Measurements from ENCODE around the gene AQP4.

The AQP4 gene, protein sequence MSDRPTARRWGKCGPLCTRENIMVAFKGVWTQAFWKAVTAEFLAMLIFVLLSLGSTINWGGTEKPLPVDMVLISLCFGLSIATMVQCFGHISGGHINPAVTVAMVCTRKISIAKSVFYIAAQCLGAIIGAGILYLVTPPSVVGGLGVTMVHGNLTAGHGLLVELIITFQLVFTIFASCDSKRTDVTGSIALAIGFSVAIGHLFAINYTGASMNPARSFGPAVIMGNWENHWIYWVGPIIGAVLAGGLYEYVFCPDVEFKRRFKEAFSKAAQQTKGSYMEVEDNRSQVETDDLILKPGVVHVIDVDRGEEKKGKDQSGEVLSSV

DNA sequence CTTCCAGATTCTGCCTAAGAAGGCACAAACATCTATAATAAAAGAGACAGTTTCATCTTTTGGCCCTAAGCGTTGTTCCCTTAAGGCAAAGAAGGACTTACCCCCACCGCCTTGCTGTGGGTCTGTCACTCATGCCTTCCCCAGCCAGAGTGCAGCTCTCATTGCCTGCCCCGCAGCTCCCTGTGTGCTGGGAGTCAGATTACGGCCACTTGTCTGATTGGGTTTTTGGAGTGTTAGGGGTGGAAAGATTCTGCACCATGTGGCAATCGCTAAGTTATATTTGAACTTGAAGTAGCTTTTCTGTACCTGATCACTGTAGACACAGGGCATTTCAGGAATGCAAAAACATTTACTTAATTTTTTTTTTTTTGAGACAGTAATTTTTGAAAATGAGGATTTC, at the start of gene AQP4:
TSS of gene AQP4 (minus strand) at position 151 of the 400 bp plus-strand sequence. CDS start at position 133, 18 bp downstream.
- DNase-seq (ENCODE audit: low read depth): no peak
- H3K4me3 ChIP-seq (replicated peaks; ENCODE audit: low read depth, low read length): no peak within 1 kb of the TSS
- TF ChIP-seq, protein P1, sequence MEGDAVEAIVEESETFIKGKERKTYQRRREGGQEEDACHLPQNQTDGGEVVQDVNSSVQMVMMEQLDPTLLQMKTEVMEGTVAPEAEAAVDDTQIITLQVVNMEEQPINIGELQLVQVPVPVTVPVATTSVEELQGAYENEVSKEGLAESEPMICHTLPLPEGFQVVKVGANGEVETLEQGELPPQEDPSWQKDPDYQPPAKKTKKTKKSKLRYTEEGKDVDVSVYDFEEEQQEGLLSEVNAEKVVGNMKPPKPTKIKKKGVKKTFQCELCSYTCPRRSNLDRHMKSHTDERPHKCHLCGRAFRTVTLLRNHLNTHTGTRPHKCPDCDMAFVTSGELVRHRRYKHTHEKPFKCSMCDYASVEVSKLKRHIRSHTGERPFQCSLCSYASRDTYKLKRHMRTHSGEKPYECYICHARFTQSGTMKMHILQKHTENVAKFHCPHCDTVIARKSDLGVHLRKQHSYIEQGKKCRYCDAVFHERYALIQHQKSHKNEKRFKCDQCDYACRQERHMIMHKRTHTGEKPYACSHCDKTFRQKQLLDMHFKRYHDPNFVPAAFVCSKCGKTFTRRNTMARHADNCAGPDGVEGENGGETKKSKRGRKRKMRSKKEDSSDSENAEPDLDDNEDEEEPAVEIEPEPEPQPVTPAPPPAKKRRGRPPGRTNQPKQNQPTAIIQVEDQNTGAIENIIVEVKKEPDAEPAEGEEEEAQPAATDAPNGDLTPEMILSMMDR (IDR thresholded peaks at IDR 0.05; ENCODE audit: low read length, missing control alignments): no peak

DNA sequence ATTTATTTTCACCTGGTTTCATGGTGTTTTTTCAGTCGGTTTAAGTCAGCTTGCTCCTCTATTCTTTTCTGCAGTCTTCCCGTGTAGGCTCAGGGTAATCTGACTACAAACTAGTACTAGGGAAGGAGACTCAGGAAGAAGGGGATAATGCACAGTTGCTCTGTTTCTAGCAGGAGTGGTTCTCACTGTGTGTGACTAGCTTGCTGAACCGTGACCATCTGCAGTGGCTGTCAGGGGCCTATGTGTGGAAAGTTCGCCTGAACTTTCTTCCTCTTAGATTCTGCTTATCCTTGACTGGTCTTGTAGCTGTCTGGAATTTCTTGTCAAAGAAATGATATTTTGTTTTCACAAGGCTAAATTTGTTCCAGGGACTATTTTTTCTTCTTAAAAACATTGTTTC, 46.3 kb upstream of the AQP4 start:
- no peak overlapping the region for H3K4me3 ChIP-seq (replicated peaks; ENCODE audit: low read depth, low read length)
- TF ChIP-seq, protein P1 (IDR thresholded peaks at IDR 0.05; ENCODE audit: low read length, missing control alignments): no peak
- DNase-seq (ENCODE audit: low read depth): no peak

DNA sequence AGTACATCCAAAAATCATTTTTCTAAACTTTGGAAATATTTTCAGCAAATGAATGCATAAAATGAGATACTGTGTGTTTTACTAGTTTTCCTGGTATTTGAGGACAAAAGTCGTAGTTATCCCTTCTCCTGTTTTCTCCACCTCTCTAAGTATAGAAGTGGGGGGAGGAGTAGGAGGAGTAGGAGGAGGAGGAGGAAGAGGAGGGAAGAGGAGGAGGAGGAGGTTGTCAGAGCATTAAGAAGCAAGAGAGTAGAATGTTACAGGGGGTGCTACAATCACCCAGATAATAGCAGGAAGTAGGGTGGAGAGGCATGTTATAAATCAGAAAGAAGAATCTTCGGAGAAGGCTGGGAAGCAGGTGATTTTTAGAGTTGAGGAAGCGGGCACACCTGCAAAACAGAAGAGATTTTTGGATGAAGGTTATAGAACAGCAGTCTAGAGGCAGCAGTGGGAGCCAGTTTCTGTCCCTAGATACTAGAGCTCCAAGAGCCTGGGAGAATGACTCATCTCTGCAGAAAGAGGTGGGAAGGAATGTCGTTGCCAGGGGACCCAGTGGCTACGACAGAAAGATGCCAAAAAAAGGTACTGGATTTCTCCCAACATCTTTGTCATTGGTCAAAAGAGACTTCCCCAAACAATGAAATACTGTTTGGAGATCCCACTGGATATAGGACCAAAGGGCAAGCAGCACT, 44.2 kb upstream of the AQP4 start:
- no peak for DNase-seq (ENCODE audit: low read depth)
- TF ChIP-seq, protein P1 (IDR thresholded peaks at IDR 0.05; ENCODE audit: low read length, missing control alignments): no peak
- H3K4me3 ChIP-seq (replicated peaks; ENCODE audit: low read depth, low read length): no peak overlapping the region

DNA sequence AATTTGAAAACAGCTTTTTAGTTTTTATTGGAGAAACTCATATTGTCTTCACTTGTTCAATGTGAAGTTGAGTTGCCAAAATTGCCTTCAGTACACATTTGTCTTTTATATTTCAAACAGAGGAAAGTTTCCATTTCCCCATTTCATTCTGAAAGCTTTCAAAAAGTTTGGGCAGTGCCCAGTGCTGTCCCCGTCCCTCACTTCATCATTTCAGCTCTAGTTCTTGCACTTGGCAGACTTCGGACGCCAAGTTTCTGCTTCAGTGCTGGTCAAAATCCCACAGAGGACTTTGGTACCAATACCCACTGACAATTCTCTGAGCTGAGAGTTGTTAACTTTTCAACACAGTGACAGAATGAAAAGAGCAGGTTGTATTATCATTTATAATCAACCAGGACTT, 43.4 kb upstream of the AQP4 start:
- DNase-seq (ENCODE audit: low read depth): no peak
- TF ChIP-seq, protein P1 (IDR thresholded peaks at IDR 0.05; ENCODE audit: low read length, missing control alignments): no peak
- no peak overlapping the region for H3K4me3 ChIP-seq (replicated peaks; ENCODE audit: low read depth, low read length)

DNA sequence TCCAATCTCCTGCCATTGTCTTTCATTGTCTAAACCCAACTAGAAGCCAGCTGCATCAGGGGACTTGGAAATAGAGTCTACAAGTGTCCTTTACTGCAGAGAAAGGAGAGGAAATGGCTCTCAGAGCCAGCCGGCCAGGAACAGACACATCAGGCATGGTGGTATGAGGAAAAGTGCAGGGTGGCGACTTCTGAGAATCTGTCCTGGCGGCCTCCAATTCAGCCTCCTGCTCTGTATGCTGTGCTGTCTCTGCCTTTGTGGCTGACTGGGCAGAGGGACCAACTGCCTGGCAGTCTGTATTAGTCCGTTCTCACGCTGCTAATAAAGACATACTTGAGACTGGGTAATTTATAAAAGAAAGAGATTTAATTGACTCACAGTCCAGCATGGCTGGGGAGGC, 36.8 kb upstream of the AQP4 start:
- DNase-seq (ENCODE audit: low read depth): no peak
- TF ChIP-seq, protein P1 (IDR thresholded peaks at IDR 0.05; ENCODE audit: low read length, missing control alignments): no peak
- no peak overlapping the region for H3K4me3 ChIP-seq (replicated peaks; ENCODE audit: low read depth, low read length)

DNA sequence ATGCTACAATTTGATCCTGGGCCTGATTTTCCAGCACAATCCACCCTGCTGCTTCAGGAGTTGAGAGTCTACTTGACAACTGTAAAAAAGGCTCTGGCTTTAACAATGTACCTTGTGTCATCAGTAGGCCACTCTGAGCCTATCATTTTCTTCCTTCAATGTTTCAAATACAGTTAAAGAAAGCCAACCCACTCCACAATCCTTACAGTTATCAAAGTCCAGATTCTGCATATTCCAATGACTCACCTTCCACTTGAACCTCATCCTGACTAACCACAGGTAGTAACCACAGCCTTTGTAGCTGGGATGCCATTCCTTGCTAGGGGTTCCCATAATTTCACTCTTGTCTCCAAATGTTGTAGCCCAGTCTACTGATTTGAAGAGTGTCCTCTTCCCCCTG, 35.5 kb upstream of the AQP4 start:
- no peak overlapping the region for H3K4me3 ChIP-seq (replicated peaks; ENCODE audit: low read depth, low read length)
- no peak for DNase-seq (ENCODE audit: low read depth)
- TF ChIP-seq, protein P1 (IDR thresholded peaks at IDR 0.05; ENCODE audit: low read length, missing control alignments): no peak

All from fibroblast of pulmonary artery (primary cell).